Suprapubic skin (tissue), 4 donors: ENCODE measurements around the gene KCNK1. TPM values are rescaled to one million over a fixed set of nuclear protein-coding genes. Genes with fewer than 3 reads are reported as not detected.

Experiments
- DNase-seq, 2 donors: peaks; one replicate each; pipeline ENCODE4 v3.0.0-alpha.2; 2019; ENCODE audit warnings: low spot score in 2 of 2
- H3K27ac ChIP-seq: fragments of 200-600 bp; sonication (generic); one replicate; pipeline ENCODE4 v1.5.1; 2019
- H3K27me3 ChIP-seq: fragments of 200-600 bp; sonication (generic); one replicate; pipeline ENCODE4 v1.5.1; 2019
- H3K36me3 ChIP-seq: fragments of 200-600 bp; sonication (generic); one replicate; pipeline ENCODE4 v1.5.1; 2019
- H3K4me1 ChIP-seq: fragments of 200-600 bp; sonication (generic); one replicate; pipeline ENCODE4 v1.5.1; 2019
- H3K4me3 ChIP-seq: fragments of 200-600 bp; sonication (generic); one replicate; pipeline ENCODE4 v1.5.1; 2019; ENCODE audit warnings: mild to moderate bottlenecking
- H3K9me3 ChIP-seq: fragments of 200-600 bp; sonication (generic); one replicate; pipeline ENCODE4 v1.5.1; 2019
- EP300 ChIP-seq: sonication (generic); formaldehyde crosslinking; IDR thresholded peaks from one replicate; pipeline ENCODE4 v1.6.1; 2017; ENCODE audit warnings: antibody characterized with exemption
- POLR2A ChIP-seq, 2 donors: fragments of 450-650 bp; IDR thresholded peaks; one replicate each; pipeline ENCODE4 v1.6.1; 2017; ENCODE audit warnings: antibody characterized with exemption in 2 of 2, mild to moderate bottlenecking in 2 of 2, moderate library complexity in 2 of 2
- POLR2AphosphoS5 ChIP-seq, 3 donors: sonication (generic); formaldehyde crosslinking; IDR thresholded peaks; one replicate each; pipeline ENCODE4 v1.6.1; 2017; ENCODE audit warnings: antibody characterized with exemption in 3 of 3
- WGBS: methylation state at CpG from one replicate; pipeline ENCODE4 v1.1.5; 2018; 5-methylcytosine and 5-hydroxymethylcytosine counted together
- total RNA-seq, 4 donors: library from RNA; depleted of rRNA; stranded (reverse); fragments of >200 nt; gene quantifications; one replicate each; pipeline ENCODE4 v1.1.0, GENCODE V29; 2016
- TF ChIP-seq, protein P1 (sequence below), 2 donors: fragments of 200-600 bp in 1 of 2; fragments of 450-650 bp in 1 of 2; sonication (generic) in 1 of 2; IDR thresholded peaks; one replicate each; pipeline ENCODE4 v1.5.1; 2016 to 2019; ENCODE audit warnings: antibody characterized with exemption in 2 of 2, mild to moderate bottlenecking in 1 of 2, moderate library complexity in 1 of 2

Gene KCNK1
- total RNA-seq, 4 donors from 2014 or later = 7.5 to 18.7 (median 11.9) TPM

DNA sequence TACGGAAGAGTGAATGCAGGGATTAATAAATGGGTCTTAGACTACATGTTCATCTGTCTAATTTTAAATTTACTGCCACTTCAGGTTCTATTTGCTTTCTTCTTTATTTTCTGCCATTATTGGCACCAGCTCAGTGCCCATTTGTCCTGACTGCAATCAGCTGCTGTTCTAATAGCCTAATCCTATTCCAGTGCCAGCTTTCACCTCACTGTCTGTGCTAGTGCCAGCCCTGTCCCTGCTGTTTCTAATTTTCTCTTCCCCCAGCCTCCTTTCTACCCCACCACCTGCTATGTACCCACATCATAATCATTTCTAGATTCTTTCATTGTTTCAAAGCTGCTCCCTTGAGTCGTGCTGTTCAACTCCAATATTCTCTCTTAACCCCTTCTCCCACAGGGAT is 86.4 kb downstream of the KCNK1 start:
- WGBS = 65% methylated on average over 2 of the region's 2 CpGs
- no peak for DNase-seq

DNA sequence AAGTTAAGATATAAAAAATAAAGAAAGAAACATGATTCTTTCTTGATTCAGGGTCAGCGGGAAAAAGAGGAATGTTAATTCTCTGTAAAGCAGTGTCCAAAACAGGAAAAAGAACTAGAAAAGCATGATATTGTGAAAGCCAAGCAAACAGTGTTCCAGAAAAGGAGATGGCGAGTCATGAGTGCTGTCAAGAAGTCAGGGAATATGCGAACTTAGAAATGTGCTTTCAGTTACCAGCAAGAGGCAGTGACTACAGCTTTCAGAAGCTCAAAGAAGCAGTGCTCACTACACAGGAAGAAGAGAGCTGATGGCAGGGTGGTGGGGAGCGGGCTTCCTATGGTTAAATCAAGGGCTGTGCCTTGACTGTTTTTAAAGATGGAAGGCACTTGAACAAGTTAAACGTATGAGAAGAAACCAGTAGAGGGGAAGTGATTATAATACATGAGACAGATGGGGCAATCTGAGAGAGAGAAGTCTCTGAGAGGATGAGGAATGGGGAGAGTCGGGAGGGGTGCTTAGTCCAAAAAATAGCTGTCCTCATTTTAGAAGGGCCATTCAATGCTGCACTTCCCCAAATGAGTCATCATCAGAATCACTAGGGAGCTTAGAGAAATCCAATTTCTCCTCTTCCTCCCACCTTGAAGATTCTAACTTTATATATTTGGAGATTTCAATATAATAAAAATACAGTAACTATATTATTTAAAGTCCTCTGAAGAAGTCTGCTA is 90.4 kb downstream of the KCNK1 start:
- no peak overlapping the region for H3K27ac ChIP-seq
- H3K27me3 ChIP-seq = no peaks in the 10 kb centered on the region
- DNase-seq = no peak
- no peaks in the 10 kb centered on the region for H3K36me3 ChIP-seq
- H3K9me3 ChIP-seq = no peaks in the 10 kb centered on the region
- WGBS = 58% methylated on average over 6 of the region's 6 CpGs
- TF ChIP-seq POLR2AphosphoS5 (IDR thresholded peaks at IDR 0.05) = no peak
- no peak overlapping the region for H3K4me3 ChIP-seq
- H3K4me1 ChIP-seq = peaks cover 17% of the 10 kb centered on the region

More for the DNA sequence above, 86.4 kb downstream of the KCNK1 start:
- no peak overlapping the region for H3K27ac ChIP-seq
- H3K9me3 ChIP-seq = no peaks in the 10 kb centered on the region
- H3K36me3 ChIP-seq = no peaks in the 10 kb centered on the region
- no peaks in the 10 kb centered on the region for H3K4me1 ChIP-seq
- H3K27me3 ChIP-seq = no peaks in the 10 kb centered on the region
- no peak for TF ChIP-seq POLR2AphosphoS5 (IDR thresholded peaks at IDR 0.05)
- TF ChIP-seq EP300 = no peak
- TF ChIP-seq, protein P1, sequence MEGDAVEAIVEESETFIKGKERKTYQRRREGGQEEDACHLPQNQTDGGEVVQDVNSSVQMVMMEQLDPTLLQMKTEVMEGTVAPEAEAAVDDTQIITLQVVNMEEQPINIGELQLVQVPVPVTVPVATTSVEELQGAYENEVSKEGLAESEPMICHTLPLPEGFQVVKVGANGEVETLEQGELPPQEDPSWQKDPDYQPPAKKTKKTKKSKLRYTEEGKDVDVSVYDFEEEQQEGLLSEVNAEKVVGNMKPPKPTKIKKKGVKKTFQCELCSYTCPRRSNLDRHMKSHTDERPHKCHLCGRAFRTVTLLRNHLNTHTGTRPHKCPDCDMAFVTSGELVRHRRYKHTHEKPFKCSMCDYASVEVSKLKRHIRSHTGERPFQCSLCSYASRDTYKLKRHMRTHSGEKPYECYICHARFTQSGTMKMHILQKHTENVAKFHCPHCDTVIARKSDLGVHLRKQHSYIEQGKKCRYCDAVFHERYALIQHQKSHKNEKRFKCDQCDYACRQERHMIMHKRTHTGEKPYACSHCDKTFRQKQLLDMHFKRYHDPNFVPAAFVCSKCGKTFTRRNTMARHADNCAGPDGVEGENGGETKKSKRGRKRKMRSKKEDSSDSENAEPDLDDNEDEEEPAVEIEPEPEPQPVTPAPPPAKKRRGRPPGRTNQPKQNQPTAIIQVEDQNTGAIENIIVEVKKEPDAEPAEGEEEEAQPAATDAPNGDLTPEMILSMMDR (IDR thresholded peaks at IDR 0.05) = no peak
- TF ChIP-seq POLR2A (IDR thresholded peaks at IDR 0.05) = no peak
- no peak overlapping the region for H3K4me3 ChIP-seq

DNA sequence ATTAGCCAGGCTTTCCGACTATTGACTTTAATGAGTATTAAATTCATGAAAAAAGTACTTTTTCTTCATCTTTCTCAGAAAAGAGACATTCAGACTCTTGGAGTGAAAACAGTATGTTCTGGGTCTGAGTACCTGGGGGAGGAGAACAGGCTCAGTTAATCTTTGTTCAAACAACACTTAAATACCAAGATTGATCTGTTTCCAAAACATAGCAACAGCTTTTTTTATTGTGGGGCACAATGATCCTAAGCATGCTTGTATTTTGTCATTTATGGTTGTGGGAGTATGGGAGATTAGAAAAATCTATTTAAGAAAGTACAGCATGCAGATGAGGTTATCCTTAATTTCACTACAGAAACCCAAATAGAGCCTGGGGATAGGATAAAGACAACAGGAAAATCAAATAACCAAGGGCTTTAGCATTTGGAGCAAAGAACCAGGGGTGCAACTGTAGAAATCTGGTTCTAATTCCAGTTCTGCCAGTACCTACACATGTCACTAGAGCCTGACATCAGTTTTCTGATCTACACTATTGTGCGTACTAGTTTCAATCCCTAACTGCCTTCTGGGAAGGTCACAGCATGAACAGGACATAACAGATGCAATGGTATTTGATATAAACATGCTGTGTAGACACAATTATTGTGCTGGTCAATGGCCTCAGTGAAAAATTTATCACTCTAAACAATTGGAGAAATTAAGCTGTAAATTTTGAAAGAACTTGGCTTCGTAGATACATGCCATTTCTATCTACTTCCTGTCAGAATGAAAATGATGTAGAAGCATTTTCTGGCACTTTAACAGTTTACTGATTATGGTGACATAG is 91.2 kb downstream of the KCNK1 start:
- H3K36me3 ChIP-seq = no peaks in the 10 kb centered on the region
- 84% methylated on average over 3 of the region's 3 CpGs for WGBS
- no peaks in the 10 kb centered on the region for H3K27me3 ChIP-seq
- peaks cover 17% of the 10 kb centered on the region for H3K4me1 ChIP-seq
- no peaks in the 10 kb centered on the region for H3K9me3 ChIP-seq
- no peak for DNase-seq
- no peak overlapping the region for H3K4me3 ChIP-seq
- H3K27ac ChIP-seq = no peak overlapping the region
- TF ChIP-seq, protein P1 (IDR thresholded peaks at IDR 0.05) = no peak
- no peak for TF ChIP-seq EP300
- TF ChIP-seq POLR2A (IDR thresholded peaks at IDR 0.05) = no peak
- TF ChIP-seq POLR2AphosphoS5 (IDR thresholded peaks at IDR 0.05) = no peak

DNA sequence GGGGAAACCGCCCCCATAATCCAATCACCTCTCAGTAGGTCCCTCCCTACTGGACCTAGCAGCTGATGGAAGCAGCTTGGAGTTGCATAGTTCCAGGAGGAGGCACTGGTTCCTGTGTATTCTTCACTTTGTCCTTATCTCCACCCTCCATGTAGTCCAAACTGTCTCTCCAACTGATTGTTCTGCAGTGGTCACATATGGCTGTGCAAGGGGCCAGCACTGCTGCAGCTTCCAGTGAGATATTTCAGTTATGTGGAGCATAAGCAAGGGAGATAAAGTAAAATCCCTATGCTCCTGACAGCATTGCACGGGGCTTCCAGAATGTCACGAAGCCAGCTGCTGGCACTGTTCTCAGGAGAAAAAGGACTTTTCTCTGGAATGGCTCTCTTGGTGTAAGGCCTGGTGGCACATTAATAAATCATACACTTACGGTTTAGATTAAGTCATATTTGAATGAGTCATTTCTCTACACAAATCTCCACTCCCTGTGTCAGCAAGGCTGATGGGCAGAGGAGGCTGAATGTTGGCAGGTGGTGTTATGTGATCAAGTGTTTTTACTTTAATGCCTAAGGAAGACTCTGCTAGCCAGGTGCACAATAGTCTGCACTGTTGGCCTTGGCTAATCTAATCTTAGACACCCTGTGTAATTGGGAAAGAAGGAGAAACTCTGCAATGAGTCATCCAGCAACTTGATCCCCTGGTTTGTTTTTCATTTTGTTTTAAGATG is 93.4 kb downstream of the KCNK1 start:
- 46% methylated on average over 4 of the region's 4 CpGs for WGBS
- Histone ChIP-seq H3K27ac (peak overlapping the region; percentile 56), H3K4me3 (no peak overlapping the region), H3K4me1 (peaks cover 17% of the 10 kb centered on the region), H3K27me3 (no peaks in the 10 kb centered on the region), H3K36me3 (no peaks in the 10 kb centered on the region), H3K9me3 (no peaks in the 10 kb centered on the region)
- TF ChIP-seq POLR2A (IDR thresholded peaks at IDR 0.05) (no peak), POLR2AphosphoS5 (IDR thresholded peaks at IDR 0.05) (no peak), EP300 (no peak)
- DNase-seq = no peak

DNA sequence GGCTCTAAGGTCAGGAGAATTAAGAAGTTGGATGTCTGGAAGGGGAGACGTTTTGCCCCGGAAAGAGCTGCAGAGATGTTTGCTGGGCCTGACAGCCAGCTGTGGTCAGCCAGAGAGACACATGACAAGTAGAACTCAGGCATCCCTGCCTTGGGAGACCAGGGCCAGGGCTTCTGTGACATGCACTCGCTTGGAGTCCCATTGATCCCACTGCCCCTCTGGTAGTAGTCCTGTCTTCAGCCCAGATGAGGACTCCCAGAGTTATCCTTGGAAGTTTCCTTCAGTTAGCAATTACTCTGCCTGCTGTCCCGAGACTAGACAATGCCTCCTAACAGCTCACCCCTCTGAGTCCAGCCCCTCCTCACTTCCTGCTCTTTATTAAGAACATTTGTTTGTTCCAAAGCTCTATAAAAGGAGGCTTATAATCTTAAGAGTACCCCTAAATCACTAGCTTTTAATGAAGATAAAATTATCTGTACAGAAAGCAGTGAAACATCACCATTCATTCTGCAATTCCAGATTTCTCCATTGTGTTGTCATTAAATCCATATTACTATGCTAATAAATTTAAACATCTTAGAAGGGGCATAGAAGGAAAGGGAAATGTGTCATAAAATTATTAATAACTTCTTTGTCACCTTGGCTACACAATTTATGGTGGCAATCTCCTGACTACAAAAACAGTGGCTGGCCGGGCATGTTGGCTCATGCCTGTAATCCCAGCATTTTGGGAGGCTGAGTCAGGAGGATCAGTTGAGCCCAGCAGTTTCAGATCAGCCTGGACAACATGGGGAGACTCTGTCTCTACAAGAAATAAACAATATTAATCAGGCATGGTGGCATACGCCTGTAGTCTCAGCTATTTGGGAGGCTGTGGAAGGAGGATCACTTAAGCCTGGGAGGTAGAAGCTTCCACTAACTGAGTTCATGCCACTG is 94.2 kb downstream of the KCNK1 start:
- TF ChIP-seq POLR2A (IDR thresholded peaks at IDR 0.05) = no peak
- no peak for TF ChIP-seq POLR2AphosphoS5 (IDR thresholded peaks at IDR 0.05)
- TF ChIP-seq EP300 = no peak
- TF ChIP-seq, protein P1 (IDR thresholded peaks at IDR 0.05) = no peak
- no peak for DNase-seq
- peaks cover 17% of the 10 kb centered on the region for H3K4me1 ChIP-seq
- no peaks in the 10 kb centered on the region for H3K27me3 ChIP-seq
- H3K36me3 ChIP-seq = no peaks in the 10 kb centered on the region
- H3K9me3 ChIP-seq = no peaks in the 10 kb centered on the region
- peak overlapping the region; percentile 56 for H3K27ac ChIP-seq
- WGBS = 46% methylated on average over 6 of the region's 6 CpGs
- H3K4me3 ChIP-seq = no peak overlapping the region
